GM10248 (cell line): ENCODE measurements around the gene ZNF41.

Experiments
- CTCF ChIA-PET: fragments of 300-600 bp; sonication (Branson Sonifier 250); formaldehyde crosslinking; extraction: SDS; loops from one replicate; lab custom pipeline; 2021; ENCODE audit warnings: antibody characterized with exemption; lab: Yijun Ruan, JAX
- POLR2A ChIA-PET: fragments of 350-650 bp; sonication (Branson Sonifier 250); formaldehyde crosslinking; extraction: SDS; loops from one replicate; lab custom pipeline; 2020; ENCODE audit warnings: antibody characterized with exemption; lab: Yijun Ruan, JAX
- DNase-seq: peaks from one replicate; pipeline ENCODE4 v3.0.0; 2012; ENCODE audit errors: extremely low spot score
- CTCF ChIP-seq: IDR thresholded peaks from 2 replicates; pipeline ENCODE4 v1.5.1; 2012; ENCODE audit warnings: mild to moderate bottlenecking, low read depth; ENCODE audit errors: extremely low read depth, missing control alignments, control extremely low read depth

The ZNF41 gene

GRCh38 chrX:47475476-47475875, 7.5 kb downstream of the ZNF41 start:
- CTCF ChIA-PET: no interaction called here
- TF ChIP-seq CTCF: no peak
- no peak for DNase-seq
- POLR2A ChIA-PET: interaction anchor here (0.6 kb wide), 1 partner anchor 235 kb away, joined by 3 read pairs; no protein-coding TSS in a partner anchor

DNA sequence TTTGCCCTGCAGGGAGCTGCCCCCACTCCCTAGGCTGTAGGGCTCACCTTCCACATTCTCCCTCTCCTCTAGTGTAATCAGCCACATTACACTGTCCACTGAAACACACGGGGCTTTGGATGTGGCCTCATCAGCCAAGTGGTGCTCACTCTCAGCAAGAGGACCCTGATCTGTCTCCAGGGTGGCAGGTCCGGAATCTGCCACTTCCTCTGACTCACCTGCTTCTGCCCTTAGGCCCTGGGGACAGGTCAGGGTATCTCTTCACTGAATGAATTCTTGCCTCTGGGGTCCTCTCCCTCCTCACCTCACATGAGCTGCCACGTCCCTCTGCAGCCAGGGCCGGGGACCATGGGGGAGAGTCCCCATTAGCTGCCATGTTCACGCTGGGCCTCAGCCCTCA, 15.9 kb downstream of the ZNF41 start:
- ChIA-PET POLR2A (no interaction called here), CTCF (interaction anchor here (0.6 kb wide), 1 partner anchor 12 kb away, joined by 3 read pairs; no protein-coding TSS in a partner anchor)
- no peak for DNase-seq
- TF ChIP-seq CTCF: no peak

- TF ChIP-seq CTCF: no peak
- ChIA-PET CTCF (no interaction called here), POLR2A (no interaction called here)
- no peak for DNase-seq
Measured at GRCh38 chrX:47460561-47460960, 22.5 kb downstream of the ZNF41 start.

DNA sequence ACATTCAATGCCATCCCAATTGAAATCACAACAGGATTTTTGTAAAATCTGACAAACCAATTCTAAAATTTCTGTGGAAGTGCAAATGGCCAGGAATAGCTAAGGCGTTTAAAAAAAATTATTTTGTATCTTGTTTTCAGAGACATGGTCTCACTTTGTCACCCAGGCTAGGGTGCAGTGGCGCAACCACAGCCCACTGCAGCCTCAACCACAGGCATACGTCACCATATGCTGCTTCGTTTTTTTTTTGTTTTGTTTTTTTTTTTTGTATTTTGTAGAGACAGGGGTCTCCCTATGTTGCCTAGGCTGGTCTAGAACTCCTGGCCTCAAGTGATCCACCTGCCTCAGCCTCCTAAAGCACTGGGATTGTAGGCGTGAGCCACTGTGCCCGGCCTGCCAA, 24.5 kb downstream of the ZNF41 start:
- no peak for DNase-seq
- TF ChIP-seq CTCF: no peak
- ChIA-PET CTCF (no interaction called here), POLR2A (no interaction called here)

DNA sequence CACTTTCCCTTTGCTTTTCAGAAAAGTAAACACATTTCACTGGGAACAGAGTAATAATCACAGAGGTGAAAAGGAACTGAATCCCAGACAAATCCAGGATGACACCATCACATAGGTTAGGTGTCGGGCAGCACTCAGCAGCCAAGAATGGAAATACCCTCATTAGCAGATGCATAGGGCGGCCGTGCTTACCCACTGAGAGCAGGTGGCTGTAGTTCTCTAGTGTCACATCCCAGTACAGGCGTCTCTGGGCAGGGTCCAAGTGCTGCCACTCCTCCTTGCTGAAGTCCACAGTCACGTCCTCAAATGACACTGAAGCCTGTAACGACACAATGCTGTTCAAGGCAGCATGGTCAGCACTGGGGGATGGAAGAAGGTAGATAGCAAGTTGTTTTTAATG, 26.9 kb downstream of the ZNF41 start:
- POLR2A ChIA-PET: no interaction called here
- CTCF ChIA-PET: no interaction called here
- no peak for TF ChIP-seq CTCF
- DNase-seq: no peak

DNA sequence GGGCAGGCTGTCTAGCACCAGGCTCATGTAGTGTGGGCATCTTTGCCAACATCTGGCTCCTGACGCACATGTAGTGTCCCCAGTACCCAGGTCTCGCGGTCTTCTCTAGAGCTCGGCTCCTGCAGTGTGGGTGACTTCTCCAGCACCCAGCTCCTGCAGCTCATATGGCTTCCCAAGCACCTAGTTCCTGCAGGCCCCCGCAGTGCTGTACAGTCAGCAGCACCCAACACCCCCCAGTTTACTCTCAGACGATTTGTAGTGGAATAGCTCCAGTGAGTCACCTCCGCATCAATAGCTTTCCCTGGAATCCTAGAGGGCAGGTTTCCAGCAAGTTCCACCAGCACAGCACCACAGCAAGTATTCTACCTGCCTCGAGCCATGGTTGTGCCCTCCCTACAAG, 30.9 kb downstream of the ZNF41 start:
- TF ChIP-seq CTCF: no peak
- no peak for DNase-seq
- CTCF ChIA-PET: no interaction called here
- POLR2A ChIA-PET: no interaction called here
